DMS 273 (cell line): ENCODE data around the gene CHCHD6.

Source experiments
- DNase-seq: peaks from one replicate; lab custom pipeline; 2025; ENCODE audit not compliant: unreplicated experiment; lab: John Stamatoyannopoulos, UW

CHCHD6 gene

DNA sequence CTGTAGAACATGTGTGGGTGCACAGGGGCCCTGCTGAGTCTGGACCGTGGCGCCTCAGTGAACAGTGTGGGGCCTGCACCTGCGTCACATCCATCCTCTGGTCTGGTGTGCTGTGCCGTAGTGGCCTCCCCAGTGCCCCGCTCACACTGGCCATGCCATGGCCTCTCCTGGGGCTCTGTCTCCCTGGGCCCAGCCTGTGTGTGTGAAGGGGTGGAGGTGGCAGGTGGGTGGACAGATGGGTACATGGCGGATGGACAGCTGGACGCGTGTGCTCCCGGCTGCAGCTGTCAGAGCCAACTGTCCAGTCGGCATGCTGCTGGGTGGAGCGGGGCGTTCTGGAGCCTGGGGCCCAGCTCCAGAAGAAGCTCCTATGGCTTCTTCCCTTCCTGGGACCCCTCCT lies 296.7 kb downstream of the CHCHD6 start:
- DNase-seq = peak; percentile 82

- DNase-seq = no peak
These were observed 297.6 kb downstream of the CHCHD6 start for GRCh38 chr3:127001486-127002194.

- no peak for DNase-seq
These were observed 298.4 kb downstream of the CHCHD6 start for GRCh38 chr3:127002195-127003174.

- no peak for DNase-seq
These were observed 299.1 kb downstream of the CHCHD6 start for GRCh38 chr3:127003175-127003555.

DNA sequence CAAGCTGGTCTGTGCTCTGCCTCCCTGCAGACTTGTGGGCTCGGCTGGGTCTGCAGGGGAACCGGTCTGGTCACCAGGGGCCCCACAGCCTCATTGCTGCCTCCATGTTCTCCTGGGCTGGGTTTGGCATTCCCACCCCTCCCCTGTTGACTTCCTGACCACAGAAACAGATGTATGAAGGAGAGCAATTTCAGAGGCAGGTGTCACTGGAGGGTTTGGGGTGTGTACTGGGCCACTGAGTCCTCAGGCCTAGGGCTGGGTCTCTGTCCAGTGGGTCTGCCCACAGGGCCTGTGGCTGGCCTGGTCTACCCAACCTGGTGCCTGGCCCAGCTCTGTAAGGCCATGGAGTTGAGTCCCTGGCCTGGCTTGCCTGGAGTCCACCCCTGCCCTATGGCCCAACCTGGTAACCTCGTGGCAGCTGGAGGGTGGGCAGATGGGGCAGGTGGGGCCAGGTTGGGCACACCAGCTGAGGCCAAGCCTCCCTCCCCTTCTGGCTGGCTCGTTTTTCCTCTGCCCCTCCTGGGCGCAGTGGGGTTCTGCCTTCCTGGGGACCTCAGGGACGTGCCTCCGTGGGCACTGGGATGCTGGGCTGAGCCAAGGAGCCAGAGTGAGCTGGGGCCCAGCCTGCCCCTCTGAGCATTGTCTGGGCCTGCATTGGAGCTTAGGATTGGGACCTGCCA lies 299.7 kb downstream of the CHCHD6 start:
- peak; percentile 91 for DNase-seq

- DNase-seq = no peak
These were observed 300.8 kb downstream of the CHCHD6 start for GRCh38 chr3:127004641-127005397.

DNA sequence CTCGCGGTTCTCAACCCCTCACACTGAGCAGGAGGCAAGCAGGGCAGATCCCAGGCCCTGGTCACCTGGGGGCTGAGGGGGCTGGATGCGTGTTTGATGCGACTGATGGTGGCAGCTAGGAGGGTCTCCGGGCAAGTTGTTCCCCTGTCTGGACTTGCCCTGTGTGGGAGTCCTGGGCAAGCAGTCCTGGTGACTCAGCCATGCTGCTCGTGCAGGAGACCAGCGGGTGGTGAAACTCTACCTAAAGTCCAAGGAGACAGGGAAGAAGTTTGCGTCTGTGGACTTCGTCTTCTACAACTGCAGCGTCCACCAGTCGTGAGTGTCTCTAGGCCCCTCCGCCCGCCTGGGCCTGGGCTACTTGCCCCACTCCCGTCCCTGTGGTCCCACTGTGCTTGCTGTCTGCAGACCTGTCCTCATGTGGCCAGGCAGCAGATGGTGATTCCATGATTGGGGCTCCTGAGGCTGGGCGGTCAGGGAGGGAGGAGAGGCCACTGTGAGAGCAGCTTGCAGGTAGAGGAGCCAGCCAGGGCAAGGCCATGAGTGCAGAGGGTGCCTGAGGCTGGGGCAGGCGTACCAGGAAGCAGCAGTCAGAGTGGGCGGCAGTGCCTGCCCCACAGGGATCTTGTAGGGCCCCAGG lies 301.9 kb downstream of the CHCHD6 start:
- DNase-seq = peak; percentile 44

GRCh38 chr3:127006781-127007436 lies 302.9 kb downstream of the CHCHD6 start:
- DNase-seq = peak; percentile 59

GRCh38 chr3:127008236-127008635 lies 304.2 kb downstream of the CHCHD6 start:
- DNase-seq = peak; percentile 75

- DNase-seq = no peak
These were observed 305.5 kb downstream of the CHCHD6 start for GRCh38 chr3:127009531-127009930.
